NB4 (cell line): ENCODE results near the gene ABCF3.
A peak's percentile ranks its signal among the peaks of the same experiment; 100 is the strongest.

ENCODE experiments used
- DNase-seq: peaks from one replicate; pipeline ENCODE4 v3.0.0; 2010; ENCODE audit warnings: low read depth
- H3K4me3 ChIP-seq: one replicate; pipeline ENCODE4 v1.5.1; 2011; ENCODE audit warnings: mild to moderate bottlenecking, low read depth, low read length, moderate library complexity
- MYC ChIP-seq: IDR thresholded peaks from 2 replicates; pipeline ENCODE4 v1.6.1; 2011; ENCODE audit warnings: low read depth, low read length
- POLR2A ChIP-seq: IDR thresholded peaks from 2 replicates; pipeline ENCODE4 v1.6.1; 2011; ENCODE audit warnings: mild to moderate bottlenecking; ENCODE audit not compliant: insufficient read length; ENCODE audit errors: extremely low read depth
- TF ChIP-seq, protein P1 (sequence below): IDR thresholded peaks from one replicate; pipeline ENCODE4 v1.5.1; 2012; ENCODE audit warnings: low read depth, low read length
- TF ChIP-seq, protein P2 (sequence below): IDR thresholded peaks from 2 replicates; pipeline ENCODE4 v1.6.1; 2011; ENCODE audit warnings: low read depth, low read length

ABCF3 gene

DNA sequence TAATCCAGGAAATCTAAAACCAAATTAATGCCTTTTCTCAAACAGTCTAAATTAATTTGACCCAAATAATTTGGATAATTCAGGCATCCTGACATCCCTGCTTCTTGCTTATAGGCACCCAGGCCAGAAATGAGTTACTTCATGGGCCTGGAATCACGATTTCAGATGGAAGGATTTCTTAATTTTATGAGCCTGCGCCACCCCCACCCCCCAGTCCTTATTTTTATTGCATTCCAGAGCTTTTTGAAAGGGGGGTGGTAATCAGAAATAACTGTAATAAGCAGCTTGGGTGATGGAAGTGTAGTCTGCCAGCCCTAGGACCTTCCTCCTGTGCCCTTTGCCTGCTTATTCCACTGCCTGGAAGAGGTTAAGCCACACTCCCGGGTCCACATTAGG is 10.0 kb upstream of the ABCF3 start:
- no peak for DNase-seq
- H3K4me3 ChIP-seq = peak overlapping the region; percentile 82
- TF ChIP-seq POLR2A = no peak
- no peak for TF ChIP-seq MYC
- TF ChIP-seq, protein P1, sequence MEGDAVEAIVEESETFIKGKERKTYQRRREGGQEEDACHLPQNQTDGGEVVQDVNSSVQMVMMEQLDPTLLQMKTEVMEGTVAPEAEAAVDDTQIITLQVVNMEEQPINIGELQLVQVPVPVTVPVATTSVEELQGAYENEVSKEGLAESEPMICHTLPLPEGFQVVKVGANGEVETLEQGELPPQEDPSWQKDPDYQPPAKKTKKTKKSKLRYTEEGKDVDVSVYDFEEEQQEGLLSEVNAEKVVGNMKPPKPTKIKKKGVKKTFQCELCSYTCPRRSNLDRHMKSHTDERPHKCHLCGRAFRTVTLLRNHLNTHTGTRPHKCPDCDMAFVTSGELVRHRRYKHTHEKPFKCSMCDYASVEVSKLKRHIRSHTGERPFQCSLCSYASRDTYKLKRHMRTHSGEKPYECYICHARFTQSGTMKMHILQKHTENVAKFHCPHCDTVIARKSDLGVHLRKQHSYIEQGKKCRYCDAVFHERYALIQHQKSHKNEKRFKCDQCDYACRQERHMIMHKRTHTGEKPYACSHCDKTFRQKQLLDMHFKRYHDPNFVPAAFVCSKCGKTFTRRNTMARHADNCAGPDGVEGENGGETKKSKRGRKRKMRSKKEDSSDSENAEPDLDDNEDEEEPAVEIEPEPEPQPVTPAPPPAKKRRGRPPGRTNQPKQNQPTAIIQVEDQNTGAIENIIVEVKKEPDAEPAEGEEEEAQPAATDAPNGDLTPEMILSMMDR = no peak
- TF ChIP-seq, protein P2, sequence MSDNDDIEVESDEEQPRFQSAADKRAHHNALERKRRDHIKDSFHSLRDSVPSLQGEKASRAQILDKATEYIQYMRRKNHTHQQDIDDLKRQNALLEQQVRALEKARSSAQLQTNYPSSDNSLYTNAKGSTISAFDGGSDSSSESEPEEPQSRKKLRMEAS = no peak

DNA sequence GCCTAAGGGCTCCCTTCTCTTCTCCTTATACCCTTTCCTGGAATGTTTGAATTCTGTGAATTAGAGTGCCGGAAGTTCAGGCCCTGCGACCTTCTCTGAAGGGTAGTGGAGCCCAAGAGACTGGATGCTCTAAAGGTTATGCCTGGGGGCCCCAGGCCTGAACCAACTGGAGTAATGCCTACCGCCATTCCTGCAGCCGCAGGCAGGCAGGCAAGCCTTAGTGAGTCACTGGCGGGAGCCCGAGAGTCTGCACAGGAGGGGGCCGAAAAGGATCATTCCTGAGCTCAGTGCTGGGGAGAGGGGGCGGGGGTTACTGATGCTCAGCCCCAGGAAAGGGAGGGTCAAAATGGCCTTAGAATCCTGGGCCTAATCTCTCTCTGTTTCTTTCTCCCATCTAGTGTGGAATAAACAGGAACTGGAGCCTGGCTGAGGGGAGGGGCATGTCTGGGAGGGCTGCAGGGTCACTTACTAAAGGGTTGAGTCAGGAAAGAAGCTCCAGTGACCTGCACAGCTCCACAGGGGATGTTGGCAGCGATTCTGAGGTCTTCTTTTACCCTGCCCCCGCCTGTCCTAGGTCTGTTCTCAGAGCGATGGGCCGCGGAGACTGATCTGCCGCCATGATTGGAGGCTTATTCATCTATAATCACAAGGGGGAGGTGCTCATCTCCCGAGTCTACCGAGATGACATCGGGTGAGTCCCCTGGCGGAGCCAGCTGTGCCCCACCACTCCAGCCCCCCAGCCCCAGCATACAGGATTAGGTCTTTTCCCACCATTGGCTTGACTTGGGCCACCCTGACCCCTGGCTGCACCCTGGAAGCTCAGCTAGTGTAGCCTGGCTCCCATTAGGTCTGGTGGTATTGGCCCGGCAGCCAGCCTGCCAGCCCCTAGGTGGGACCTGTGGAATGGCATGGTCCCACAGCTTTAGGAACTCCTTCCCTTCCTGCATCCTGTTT is 9.3 kb upstream of the ABCF3 start:
- TF ChIP-seq MYC (no peak), POLR2A (no peak)
- TF ChIP-seq, protein P2 = no peak
- TF ChIP-seq, protein P1 = no peak
- peak; percentile 69 for DNase-seq
- H3K4me3 ChIP-seq = peak overlapping the region; percentile 82

DNA sequence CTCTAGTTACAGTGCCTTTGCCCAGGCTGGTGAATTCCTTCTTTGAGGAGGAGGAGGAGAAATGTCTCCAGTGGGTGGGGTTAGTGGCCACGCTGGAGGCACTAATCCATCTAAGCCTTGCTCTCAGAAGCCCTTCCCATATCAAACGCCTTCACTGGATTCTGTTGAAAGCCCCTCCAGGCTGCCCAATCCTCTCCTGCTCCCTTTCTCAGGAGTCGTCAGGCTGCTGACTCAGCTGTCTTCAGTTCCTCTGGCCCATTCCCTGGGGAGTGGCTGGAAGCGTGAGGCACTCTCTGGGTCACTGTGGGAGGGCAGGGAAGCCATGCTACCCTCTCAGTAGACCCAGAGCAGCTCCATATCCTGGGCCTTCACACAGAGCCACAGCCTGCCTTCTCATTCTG is 8.7 kb upstream of the ABCF3 start:
- no peak overlapping the region for H3K4me3 ChIP-seq
- peak; percentile 48 for DNase-seq
- TF ChIP-seq, protein P1 = no peak
- TF ChIP-seq MYC (no peak), POLR2A (no peak)
- TF ChIP-seq, protein P2 = no peak

DNA sequence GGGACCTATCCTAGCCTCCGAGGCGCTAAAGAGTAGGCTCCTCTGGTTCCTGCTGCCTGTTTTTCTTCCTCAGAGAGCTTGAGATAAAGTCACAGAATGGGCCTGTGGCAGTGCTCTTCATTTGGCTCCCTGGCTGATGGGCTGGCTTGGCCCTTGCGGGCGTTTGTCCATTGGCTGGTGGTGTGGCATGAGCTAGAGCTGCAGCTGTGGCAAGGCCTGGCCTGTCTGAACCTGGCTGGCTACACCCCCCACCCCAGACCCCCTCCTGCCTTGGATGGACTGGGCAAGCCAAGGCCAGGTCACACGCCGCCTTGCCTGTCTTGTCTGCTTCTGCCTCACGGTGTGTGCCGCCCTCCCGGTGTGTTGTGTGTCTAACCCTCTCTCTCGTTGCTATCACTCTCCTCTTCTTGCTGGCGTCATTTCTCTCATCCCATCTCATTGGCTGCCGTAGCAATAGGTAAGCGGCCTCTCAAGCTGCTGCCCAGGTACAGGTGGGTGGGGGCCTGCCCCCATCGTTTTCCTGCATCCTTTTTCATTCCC is 8.2 kb upstream of the ABCF3 start:
- no peak overlapping the region for H3K4me3 ChIP-seq
- DNase-seq = no peak
- TF ChIP-seq POLR2A = no peak
- TF ChIP-seq, protein P1 = no peak
- TF ChIP-seq, protein P2 = no peak

DNA sequence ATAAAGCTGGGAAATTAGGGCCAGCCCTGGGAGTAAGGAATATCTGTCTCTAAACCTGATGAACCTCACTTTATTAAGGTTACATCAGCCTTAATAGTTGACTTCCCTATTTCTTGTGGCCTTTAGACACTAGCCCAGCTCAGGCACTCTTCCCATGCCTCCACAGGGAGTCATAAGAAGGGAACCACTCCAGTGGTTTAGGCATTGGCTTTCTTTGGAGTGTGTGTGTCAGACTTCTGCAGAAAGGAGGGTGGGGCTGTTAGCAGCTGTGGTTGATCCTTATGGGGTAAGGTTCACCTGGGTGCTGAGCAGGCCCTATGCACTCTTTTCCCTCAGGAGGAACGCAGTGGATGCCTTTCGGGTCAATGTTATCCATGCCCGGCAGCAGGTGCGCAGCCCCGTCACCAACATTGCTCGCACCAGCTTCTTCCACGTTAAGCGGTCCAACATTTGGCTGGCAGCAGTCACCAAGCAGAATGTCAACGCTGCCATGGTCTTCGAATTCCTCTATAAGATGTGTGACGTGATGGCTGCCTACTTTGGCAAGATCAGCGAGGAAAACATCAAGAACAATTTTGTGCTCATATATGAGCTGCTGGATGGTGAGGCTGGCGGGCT is 7.4 kb upstream of the ABCF3 start:
- DNase-seq = no peak
- TF ChIP-seq, protein P2 = no peak
- TF ChIP-seq, protein P1 = no peak
- TF ChIP-seq MYC (no peak), POLR2A (no peak)
- H3K4me3 ChIP-seq = no peak overlapping the region
